Heart left ventricle (tissue), 16 donors: ENCODE data around the gene MYO3A. TPM values are rescaled to one million over a fixed set of nuclear protein-coding genes. Genes with fewer than 3 reads are reported as not detected.

ENCODE experiments used
- ATAC-seq, 4 donors: fragments of 200-7000 bp; cut with Tn5 transposase; one replicate each; pipeline ENCODE4 v1.9.1; 2020 to 2022; ENCODE audit warnings: moderate library complexity in 4 of 4, mild to moderate bottlenecking in 3 of 4, moderate number of reproducible peaks in 1 of 4
- DNase-seq, 5 donors: peaks; one replicate each; pipeline ENCODE4 v3.0.0-alpha.2; 2020
- H3K27ac ChIP-seq, 12 donors: fragments of 200-600 bp; sonication (generic) in 4 of 12; one replicate each; pipeline versions ENCODE4 v1.5.0 to v1.8.0; 2016 to 2022; ENCODE audit warnings: mild to moderate bottlenecking in 2 of 12
- H3K27me3 ChIP-seq, 9 donors: fragments of 200-600 bp; sonication (generic) in 2 of 9; one replicate each; pipeline versions ENCODE4 v1.5.1 to v1.8.0; 2016 to 2022; ENCODE audit warnings: mild to moderate bottlenecking in 3 of 9
- H3K36me3 ChIP-seq, 9 donors: fragments of 200-600 bp; sonication (generic) in 2 of 9; one replicate each; pipeline versions ENCODE4 v1.5.0 to v1.8.0; 2018 to 2022; ENCODE audit warnings: mild to moderate bottlenecking in 2 of 9
- H3K4me1 ChIP-seq, 12 donors: fragments of 200-600 bp; sonication (generic) in 4 of 12; one replicate each; pipeline versions ENCODE4 v1.5.0 to v1.8.0; 2016 to 2022; ENCODE audit warnings: mild to moderate bottlenecking in 3 of 12
- H3K4me3 ChIP-seq, 12 donors: fragments of 200-600 bp; sonication (generic) in 4 of 12; one replicate each; pipeline versions ENCODE4 v1.5.0 to v1.8.0; 2017 to 2022; ENCODE audit warnings: mild to moderate bottlenecking in 9 of 12, moderate library complexity in 4 of 12
- H3K9me3 ChIP-seq, 12 donors: fragments of 200-600 bp; sonication (generic) in 4 of 12; one replicate each; pipeline versions ENCODE4 v1.5.0 to v1.8.0; 2016 to 2022; ENCODE audit warnings: mild to moderate bottlenecking in 1 of 12
- POLR2A ChIP-seq, 2 donors: fragments of 450-650 bp; IDR thresholded peaks; one replicate each; pipeline ENCODE4 v1.6.1; 2017; ENCODE audit warnings: antibody characterized with exemption in 2 of 2, mild to moderate bottlenecking in 2 of 2, moderate library complexity in 2 of 2
- WGBS, 4 donors: extraction: QIAGEN DNeasy Blood & Tissue Kit in 2 of 4; methylation state at CpG; one replicate each; pipeline versions ENCODE4 v1.1.5 to v1.1.7; 2013 to 2018; 5-methylcytosine and 5-hydroxymethylcytosine counted together
- intact Hi-C, 10 donors: fragments of 100-400 bp; cut with DNase I; formaldehyde crosslinking; loops; one replicate each; pipeline versions ENCODE4 v1.11.1 to v1.14.2; 2022
- polyA plus RNA-seq, 2 donors: library from polyadenylated mRNA; stranded (reverse); fragments of 200-250 nt; gene quantifications; one replicate each; pipeline ENCODE4 v1.2.3, GENCODE V29; 2013
- total RNA-seq, 9 donors: library from RNA; depleted of rRNA in 2 of 9; stranded (reverse); fragments of >200 nt in 2 of 9; fragmentation: NEBNext Ultra II Directional in 3 of 9; extraction: Animal tissue kit (Norgen Biotek cat#: 25700) in 3 of 9; gene quantifications; one replicate each; pipeline versions ENCODE4 v1.1.0 to v1.2.4, GENCODE V29; 2016 to 2023
- TF ChIP-seq, protein P1 (sequence below), 12 donors: fragments of 200-600 bp; sonication (generic) in 4 of 12; IDR thresholded peaks; one replicate each; pipeline versions ENCODE4 v1.5.0 to v1.8.0; 2018 to 2022; ENCODE audit warnings: antibody characterized with exemption in 12 of 12, mild to moderate bottlenecking in 5 of 12
- donor health status: ischemic (EF 13 %, LVEDD 7.1; RV severe dilation, severe dysfunction).
- donor health status: healthy with polysubstance abuse.
- donor health status: DM: no; HTN: yes; CAD: no.
- donor health status: DM: no; HTN: no; CAD: no.
- donor health status: ischemic (EF 25% LVEDD 6.9; RV normal size, moderate dysfunction).
- donor health status: ischemic (EF 25% LVEDD 5.7; RV mildly dilated, moderate dysfunction).
- donor health status: healthy.
- donor health status: DM: yes; HTN: yes; CAD: no.
- donor health status: ischemic (EF 35%, LVEDD 5.7; RV mildly dilated, moderate dysfunction).
- donor health status: nonischemic (EF 11% LVEDD 7.7; RV severe dilation, severe dysfunction).
- donor health status: DM: yes; HTN: yes; CAD: no.
- donor health status: PGD.
- donor health status: ischemic (EF 29% LVEDD 5.4; RV normal size, mild dysfunction).
- donor health status: nonischemic (EF 23%, LVEDD 6.1; RV moderate dilation, normal function).

Gene MYO3A
- total and polyA plus RNA-seq, 11 donors: 0.14 TPM; not detected in 10

DNA sequence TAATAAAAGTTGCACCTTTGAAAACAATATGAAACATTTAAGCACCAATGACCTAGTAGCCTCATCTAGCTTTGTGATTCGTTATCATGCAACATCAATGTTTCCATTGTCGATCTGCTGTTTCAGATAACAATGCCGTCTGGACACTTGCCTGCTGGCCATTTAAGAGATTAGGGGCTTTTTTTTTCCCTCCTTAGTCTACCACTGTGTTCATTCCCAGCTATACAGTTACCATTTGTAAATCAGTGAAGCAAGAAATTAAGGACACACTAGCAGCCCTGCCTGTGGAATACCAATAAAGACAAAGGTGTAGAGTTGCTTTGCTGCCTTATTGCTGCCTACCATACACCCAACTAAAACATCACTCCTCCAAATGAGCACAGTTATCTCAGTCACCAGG lies 37.6 kb upstream of the MYO3A start:
- no peaks in the 10 kb centered on the region for H3K36me3 ChIP-seq
- H3K27ac ChIP-seq: no peak overlapping the region
- no peak overlapping the region for H3K4me3 ChIP-seq
- intact Hi-C loops: no loop called here
- ATAC-seq (no peak), DNase-seq (no peak)
- no peaks in the 10 kb centered on the region for H3K4me1 ChIP-seq
- 11 to 37% (median 30%) methylated on average over 3 of the region's 3 CpGs for WGBS, 4 donors
- H3K27me3 ChIP-seq: peaks cover 0 to 7% (median 0%) of the 10 kb centered on the region in 9 donors
- H3K9me3 ChIP-seq: peaks cover 0 to 11% (median 2%) of the 10 kb centered on the region in 12 donors
- TF ChIP-seq POLR2A (IDR thresholded peaks at IDR 0.05): no peak

DNA sequence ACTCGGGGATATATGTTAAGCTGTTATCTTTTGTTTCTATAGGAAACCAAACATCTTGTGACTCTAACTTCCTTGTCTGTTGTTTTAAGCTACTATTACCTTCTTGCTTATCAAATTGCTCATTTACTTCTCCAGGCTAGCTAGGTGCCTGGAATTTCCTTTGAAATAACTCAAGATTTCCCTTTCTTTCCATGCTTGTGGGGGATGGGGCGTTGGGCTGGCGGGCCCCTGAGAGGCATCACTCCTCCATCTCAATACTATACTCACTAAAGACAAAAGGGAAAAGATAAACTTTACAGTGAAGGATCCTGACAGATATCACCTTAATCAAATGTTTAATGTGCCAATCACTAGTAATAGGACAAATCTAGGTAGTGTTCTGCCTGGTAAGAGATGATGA lies 34.7 kb upstream of the MYO3A start:
- Histone ChIP-seq H3K4me3 (no peak overlapping the region), H3K36me3 (no peaks in the 10 kb centered on the region), H3K9me3 (no peaks in the 10 kb centered on the region), H3K27me3 (peaks cover 0 to 7% (median 0%) of the 10 kb centered on the region in 9 donors), H3K4me1 (no peaks in the 10 kb centered on the region), H3K27ac (no peak overlapping the region)
- intact Hi-C loops: no loop called here
- ATAC-seq (no peak), DNase-seq (no peak)
- TF ChIP-seq POLR2A (IDR thresholded peaks at IDR 0.05): no peak
- TF ChIP-seq, protein P1, sequence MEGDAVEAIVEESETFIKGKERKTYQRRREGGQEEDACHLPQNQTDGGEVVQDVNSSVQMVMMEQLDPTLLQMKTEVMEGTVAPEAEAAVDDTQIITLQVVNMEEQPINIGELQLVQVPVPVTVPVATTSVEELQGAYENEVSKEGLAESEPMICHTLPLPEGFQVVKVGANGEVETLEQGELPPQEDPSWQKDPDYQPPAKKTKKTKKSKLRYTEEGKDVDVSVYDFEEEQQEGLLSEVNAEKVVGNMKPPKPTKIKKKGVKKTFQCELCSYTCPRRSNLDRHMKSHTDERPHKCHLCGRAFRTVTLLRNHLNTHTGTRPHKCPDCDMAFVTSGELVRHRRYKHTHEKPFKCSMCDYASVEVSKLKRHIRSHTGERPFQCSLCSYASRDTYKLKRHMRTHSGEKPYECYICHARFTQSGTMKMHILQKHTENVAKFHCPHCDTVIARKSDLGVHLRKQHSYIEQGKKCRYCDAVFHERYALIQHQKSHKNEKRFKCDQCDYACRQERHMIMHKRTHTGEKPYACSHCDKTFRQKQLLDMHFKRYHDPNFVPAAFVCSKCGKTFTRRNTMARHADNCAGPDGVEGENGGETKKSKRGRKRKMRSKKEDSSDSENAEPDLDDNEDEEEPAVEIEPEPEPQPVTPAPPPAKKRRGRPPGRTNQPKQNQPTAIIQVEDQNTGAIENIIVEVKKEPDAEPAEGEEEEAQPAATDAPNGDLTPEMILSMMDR (IDR thresholded peaks at IDR 0.05): no peak
- WGBS, 4 donors: 38 to 59% (median 56%) methylated on average over 3 of the region's 3 CpGs

DNA sequence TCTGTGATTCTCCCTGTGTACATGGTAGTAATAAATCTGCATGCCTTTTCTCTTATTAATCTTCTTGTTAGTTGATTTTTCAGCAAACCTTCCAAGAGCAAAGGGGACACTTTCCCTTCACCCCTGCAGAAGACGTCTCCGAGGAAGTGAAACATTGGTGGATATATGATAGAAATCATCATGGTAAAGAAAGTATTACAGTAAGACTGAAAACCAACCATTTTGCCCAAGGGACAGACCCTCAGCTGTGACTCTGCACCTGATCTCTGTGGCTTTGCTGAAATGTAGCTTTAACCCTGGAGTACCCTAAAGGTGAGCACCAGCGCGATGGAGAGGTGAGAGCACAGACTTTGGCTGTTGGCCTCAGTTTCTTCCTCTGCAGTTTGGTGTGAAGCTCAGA lies 32.8 kb upstream of the MYO3A start:
- Histone ChIP-seq H3K36me3 (no peaks in the 10 kb centered on the region), H3K27me3 (no peaks in the 10 kb centered on the region), H3K9me3 (no peaks in the 10 kb centered on the region), H3K4me1 (no peaks in the 10 kb centered on the region), H3K27ac (no peak overlapping the region), H3K4me3 (no peak overlapping the region)
- ATAC-seq (no peak), DNase-seq (no peak)
- TF ChIP-seq POLR2A (IDR thresholded peaks at IDR 0.05): no peak
- TF ChIP-seq, protein P1 (IDR thresholded peaks at IDR 0.05): no peak
- intact Hi-C loops: no loop called here
- WGBS, 4 donors: 89 to 91% (median 91%) methylated on average over 4 of the region's 4 CpGs

DNA sequence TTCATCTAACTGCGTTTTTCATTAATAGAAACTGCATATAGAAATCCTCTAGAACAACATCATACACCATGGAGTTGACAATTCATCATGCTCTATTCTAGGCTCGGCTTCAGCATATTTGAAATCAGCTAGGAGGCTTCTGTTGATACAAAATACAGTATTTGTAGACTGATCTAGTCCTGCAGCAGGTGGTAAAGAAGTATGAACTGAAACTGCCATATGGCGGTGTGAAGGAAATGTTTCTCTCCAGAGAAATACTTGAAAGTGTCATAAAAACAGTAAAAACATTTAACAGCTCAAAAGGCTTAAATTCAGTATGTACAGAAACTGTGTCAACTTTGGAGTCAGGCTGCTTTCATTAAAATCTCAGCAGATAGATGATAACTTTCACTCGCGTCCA lies 32.0 kb upstream of the MYO3A start:
- 81 to 85% (median 83%) methylated on average over 5 of the region's 5 CpGs for WGBS, 4 donors
- Histone ChIP-seq H3K27ac (no peak overlapping the region), H3K36me3 (no peaks in the 10 kb centered on the region), H3K27me3 (no peaks in the 10 kb centered on the region), H3K4me3 (no peak overlapping the region), H3K4me1 (no peaks in the 10 kb centered on the region), H3K9me3 (no peaks in the 10 kb centered on the region)
- TF ChIP-seq POLR2A (IDR thresholded peaks at IDR 0.05): no peak
- TF ChIP-seq, protein P1 (IDR thresholded peaks at IDR 0.05): no peak
- intact Hi-C loops: no loop called here
- no peak for DNase-seq
- ATAC-seq: no peak

DNA sequence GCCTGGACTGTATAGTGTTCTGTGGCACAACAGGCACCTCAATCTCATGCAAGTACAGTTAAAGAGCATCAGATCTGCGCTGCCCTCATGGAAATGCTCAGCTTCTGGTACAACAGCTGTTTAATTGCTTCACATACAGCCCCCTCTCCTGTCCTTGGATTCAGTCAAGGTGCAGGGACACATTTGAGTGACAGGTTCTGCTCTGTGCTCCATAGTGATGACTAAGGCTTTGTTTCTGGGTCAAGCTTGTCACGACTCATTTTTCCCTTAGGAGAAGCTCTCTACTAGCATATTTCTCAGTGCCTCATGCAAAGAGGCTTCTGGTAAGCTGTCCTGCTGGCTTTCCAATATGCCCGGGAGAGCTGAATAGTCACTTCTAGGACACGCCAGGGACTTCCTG lies 26.8 kb upstream of the MYO3A start:
- ATAC-seq (no peak), DNase-seq (no peak)
- whole genome bisulfite sequencing, 4 donors: 43 to 69% (median 57%) methylated on average over 4 of the region's 4 CpGs

More for the DNA sequence above, 26.8 kb upstream of the MYO3A start:
- Histone ChIP-seq H3K4me3 (no peak overlapping the region), H3K27ac (no peak overlapping the region), H3K4me1 (no peaks in the 10 kb centered on the region), H3K9me3 (no peaks in the 10 kb centered on the region), H3K36me3 (no peaks in the 10 kb centered on the region), H3K27me3 (peaks cover 0 to 4% (median 0%) of the 10 kb centered on the region in 9 donors)
- TF ChIP-seq POLR2A (IDR thresholded peaks at IDR 0.05): no peak
- TF ChIP-seq, protein P1 (IDR thresholded peaks at IDR 0.05): no peak
- intact Hi-C loops: no loop called here
